GM23338 (cell line): Measurements from ENCODE around the gene ESR1.

ENCODE experiments used
- CREB1 ChIP-seq: fragments of 250-450 bp; sonication (Bioruptor Pico); IDR thresholded peaks from 2 replicates; pipeline ENCODE4 v1.5.0; 2020; ENCODE audit warnings: low read depth, mild to moderate bottlenecking, moderate library complexity
- CTCF ChIP-seq, 2 experiments: fragments of 200-600 bp in 1 of 2; sonication (generic) in 1 of 2; conservative IDR thresholded peaks; 2 replicates each; pipeline versions ENCODE4 v1.5.1 to v1.6.1; 2016 to 2017; ENCODE audit warnings: antibody characterized with exemption in 2 of 2, low read depth in 2 of 2, mild to moderate bottlenecking in 2 of 2, moderate library complexity in 1 of 2
- ETS1 ChIP-seq: IDR thresholded peaks from 2 replicates; pipeline ENCODE4 v1.6.1; 2016; ENCODE audit warnings: antibody characterized with exemption
- EZH2 ChIP-seq: fragments of 200-600 bp; sonication (generic); IDR thresholded peaks from one replicate; pipeline ENCODE4 v1.8.0; 2017; ENCODE audit warnings: antibody characterized with exemption, mild to moderate bottlenecking, low read depth; ENCODE audit not compliant: unreplicated experiment
- EZH2phosphoT487 ChIP-seq: fragments of 200-600 bp; sonication (generic); IDR thresholded peaks from one replicate; pipeline ENCODE4 v1.8.1; 2018; ENCODE audit warnings: antibody characterized with exemption; ENCODE audit not compliant: unreplicated experiment
- JUNB ChIP-seq: IDR thresholded peaks from one replicate; pipeline ENCODE4 v1.6.1; 2016; ENCODE audit warnings: antibody characterized with exemption; ENCODE audit not compliant: unreplicated experiment
- NANOG ChIP-seq: IDR thresholded peaks from 2 replicates; pipeline ENCODE4 v1.6.1; 2016; ENCODE audit warnings: antibody characterized with exemption, borderline replicate concordance
- POLR2AphosphoS5 ChIP-seq: IDR thresholded peaks from 2 replicates; pipeline ENCODE4 v1.6.1; 2016; ENCODE audit warnings: antibody characterized with exemption, low read depth
- REST ChIP-seq: IDR thresholded peaks from one replicate; pipeline ENCODE4 v1.6.1; 2018; ENCODE audit warnings: antibody characterized with exemption; ENCODE audit not compliant: unreplicated experiment
- STAT1 ChIP-seq: IDR thresholded peaks from one replicate; pipeline ENCODE4 v1.6.1; 2016; ENCODE audit warnings: antibody characterized with exemption; ENCODE audit not compliant: unreplicated experiment
- ZNF114 ChIP-seq: fragments of 250-450 bp; sonication (Bioruptor Pico); IDR thresholded peaks from 2 replicates; pipeline ENCODE4 v1.5.0; 2020; ENCODE audit warnings: mild to moderate bottlenecking, moderate library complexity
- ZNF331 ChIP-seq: fragments of 250-450 bp; sonication (Bioruptor Pico); IDR thresholded peaks from 2 replicates; pipeline ENCODE4 v1.5.0; 2020; ENCODE audit warnings: low read depth, mild to moderate bottlenecking, moderate library complexity

GRCh38 chr6:152161501-152161900 lies 354.0 kb downstream of the ESR1 start:
- TF ChIP-seq EZH2: no peak
- TF ChIP-seq POLR2AphosphoS5: no peak
- no peak for TF ChIP-seq CTCF (conservative IDR thresholded peaks at IDR 0.05; ENCODE audit: low read depth in 2 of 2)
- no peak for TF ChIP-seq REST
- no peak for TF ChIP-seq EZH2phosphoT487
- TF ChIP-seq JUNB: no peak
- no peak for TF ChIP-seq ETS1
- no peak for TF ChIP-seq CREB1
- no peak for TF ChIP-seq STAT1
- TF ChIP-seq NANOG: no peak
- TF ChIP-seq ZNF114: no peak
- TF ChIP-seq ZNF331 (CRISPR knock-in tag): no peak
